T-cell (primary cell): ENCODE data around the gene GIMAP1. TPM values are rescaled to one million over a fixed set of nuclear protein-coding genes. Genes with fewer than 3 reads are reported as not detected.

ENCODE experiments used
- ATAC-seq, 4 experiments: fragments of 200-7000 bp in 3 of 4; fragments of 150-1000 bp in 1 of 4; cut with Tn5 transposase; replicated peaks in 1 of 4; 1 replicate in 3 of 4; 2 replicates in 1 of 4; pipeline ENCODE4 v1.10.0; 2021; ENCODE audit warnings: moderate library complexity in 3 of 4, mild to moderate bottlenecking in 2 of 4, moderate number of reproducible peaks in 1 of 4
- CTCF ChIA-PET, 2 donors: fragments of 300-600 bp; sonication (Branson Sonifier 250); formaldehyde crosslinking; loops; one replicate each; lab custom pipeline; 2022; ENCODE audit warnings: antibody characterized with exemption in 2 of 2; lab: Charles Lee
- POLR2A ChIA-PET, 2 donors: fragments of 300-600 bp; sonication (Branson Sonifier 250); formaldehyde crosslinking; loops; one replicate each; lab custom pipeline; 2022; ENCODE audit warnings: antibody characterized with exemption in 2 of 2; lab: Charles Lee
- DNase-seq, 35 experiments: peaks; one replicate each; pipeline versions ENCODE4 v3.0.0 to v3.0.0-alpha.2; 2013 to 2023
- H3K27ac ChIP-seq: one replicate; pipeline ENCODE4 v1.5.1; 2013; ENCODE audit warnings: low read length
- H3K27me3 ChIP-seq, 2 experiments: replicated peaks in 1 of 2; 1 replicate in 1 of 2; 2 replicates in 1 of 2; pipeline versions ENCODE4 v1.6.1 to v1.7.0; 2013; ENCODE audit warnings: low read length in 1 of 2, mixed read lengths in 1 of 2; ENCODE audit not compliant: control insufficient read depth in 2 of 2, insufficient read depth in 2 of 2; ENCODE audit errors: extremely low read depth in 1 of 2
- H3K36me3 ChIP-seq, 2 donors: 1 replicate in 1 of 2; 2 replicates in 1 of 2; pipeline versions ENCODE4 v1.6.1 to v1.7.0; 2013; ENCODE audit warnings: low read length in 1 of 2; ENCODE audit not compliant: control insufficient read depth in 2 of 2, insufficient read depth in 1 of 2; ENCODE audit errors: extremely low read depth in 1 of 2
- H3K4me1 ChIP-seq, 2 experiments: 1 replicate in 1 of 2; 2 replicates in 1 of 2; pipeline versions ENCODE4 v1.6.1 to v1.7.0; 2013; ENCODE audit warnings: low read length in 2 of 2, mixed read lengths in 1 of 2; ENCODE audit not compliant: insufficient read depth in 2 of 2, control insufficient read depth in 1 of 2; ENCODE audit errors: extremely low read depth in 1 of 2
- H3K4me3 ChIP-seq, 2 donors: 1 replicate in 1 of 2; 2 replicates in 1 of 2; pipeline versions ENCODE4 v1.5.1 to v1.7.0; 2013; ENCODE audit warnings: mild to moderate bottlenecking in 2 of 2, low read length in 1 of 2, moderate library complexity in 1 of 2; ENCODE audit not compliant: control insufficient read depth in 1 of 2; ENCODE audit errors: extremely low read depth in 1 of 2
- H3K9me3 ChIP-seq: 2 replicates; pipeline ENCODE4 v1.7.0; 2013
- H3K27ac Mint-ChIP-seq, 2 donors: one replicate each; pipeline ENCODE4 v1.8.0; 2020 to 2021; ENCODE audit warnings: mild to moderate bottlenecking in 2 of 2, mixed read lengths in 2 of 2
- H3K27me3 Mint-ChIP-seq, 2 donors: one replicate each; pipeline ENCODE4 v1.8.0; 2021 to 2022; ENCODE audit warnings: mixed read lengths in 2 of 2
- H3K36me3 Mint-ChIP-seq: one replicate; pipeline ENCODE4 v1.8.0; 2021; ENCODE audit warnings: mixed read lengths
- H3K4me1 Mint-ChIP-seq, 3 donors: one replicate each; pipeline ENCODE4 v1.8.0; 2020 to 2022; ENCODE audit warnings: mixed read lengths in 3 of 3, mild to moderate bottlenecking in 1 of 3
- H3K4me3 Mint-ChIP-seq, 3 donors: one replicate each; pipeline ENCODE4 v1.8.0; 2020 to 2022; ENCODE audit warnings: mild to moderate bottlenecking in 3 of 3, mixed read lengths in 3 of 3, moderate library complexity in 3 of 3
- H3K9me3 Mint-ChIP-seq, 3 donors: one replicate each; pipeline ENCODE4 v1.8.0; 2020 to 2022; ENCODE audit warnings: mixed read lengths in 3 of 3
- WGBS: methylation state at CpG from one replicate; pipeline ENCODE4 v1.1.5; 2013; ENCODE audit warnings: missing lambda C conversion rate; ENCODE audit not compliant: insufficient coverage; 5-methylcytosine and 5-hydroxymethylcytosine counted together
- total RNA-seq, 35 experiments: library from RNA in 6 of 35; stranded (reverse) in 6 of 35; fragments of 120-200 nt in 1 of 35; gene quantifications; one replicate each; pipeline versions ENCODE4 v1.2.1 to v1.2.4 and lab custom pipeline; 2013 to 2026

Gene GIMAP1
- total RNA-seq, 5 donors from 2014 or later (not counting 1 experiment from before 2014, with no cell fraction given), result 23.5 to 99.9 (median 76.8) TPM

- Mint-ChIP-seq H3K27me3 (no peaks in the 10 kb centered on the region), H3K9me3 (peaks cover 9 to 34% (median 19%) of the 10 kb centered on the region in 3 donors), H3K4me1 (peaks cover 66 to 79% (median 69%) of the 10 kb centered on the region in 3 donors), H3K27ac (peak overlapping the region; percentile 79 to 87), H3K4me3 (peak overlapping the region; percentile 44 to 99 (median 99)), H3K36me3 (peaks cover 91% of the 10 kb centered on the region)
- 91% methylated on average over 6 of the region's 12 CpGs for WGBS
- DNase-seq (no peak), ATAC-seq (no peak)
- peaks cover 30 to 47% of the 10 kb centered on the region in 2 experiments for H3K4me1 ChIP-seq
- H3K4me3 ChIP-seq, result peak overlapping the region; percentile 0 to 50
- ChIA-PET CTCF (interaction anchor here in 1 of 2 donors (0.5 to 0.6 kb wide), 2 partner anchors 193 to 1560 kb away, joined by 3 to 7 read pairs; no protein-coding TSS in a partner anchor), POLR2A (no interaction called here)
- H3K27ac ChIP-seq, result no peak overlapping the region
- H3K36me3 ChIP-seq, result peaks cover 13 to 62% of the 10 kb centered on the region in 2 donors
- no peaks in the 10 kb centered on the region for H3K9me3 ChIP-seq
- no peaks in the 10 kb centered on the region for H3K27me3 ChIP-seq
Observed at GRCh38 chr7:150722431-150722931, 6.1 kb downstream of the GIMAP1 start.

- peak overlapping the region; percentile 44 to 99 (median 99) for H3K4me3 Mint-ChIP-seq
- Histone ChIP-seq H3K27ac (peak overlapping the region; percentile 46), H3K4me1 (peaks cover 28 to 45% of the 10 kb centered on the region in 2 experiments), H3K36me3 (peaks cover 13 to 60% of the 10 kb centered on the region in 2 donors), H3K4me3 (no peak overlapping the region), H3K27me3 (no peaks in the 10 kb centered on the region), H3K9me3 (no peaks in the 10 kb centered on the region)
- peak overlapping the region; percentile 70 to 87 for H3K27ac Mint-ChIP-seq
- ATAC-seq (no peak), DNase-seq (no peak)
- peaks cover 94% of the 10 kb centered on the region for H3K36me3 Mint-ChIP-seq
- no CpG with 5 or more reads among the region's 1 CpG for WGBS
- no peaks in the 10 kb centered on the region for H3K27me3 Mint-ChIP-seq
- H3K4me1 Mint-ChIP-seq, result peaks cover 62 to 75% (median 62%) of the 10 kb centered on the region in 3 donors
- ChIA-PET CTCF (interaction anchor here in 1 of 2 donors (1.0 to 1.4 kb wide), 3 partner anchors 9 to 274 kb away, joined by 4 to 6 read pairs (median 4); partner anchors contain the start of gene GIMAP8), POLR2A (interaction anchor here in 1 of 2 donors (0.6 kb wide), 1 partner anchor 194 kb away, joined by 4 read pairs; no protein-coding TSS in a partner anchor)
- peaks cover 16 to 44% (median 29%) of the 10 kb centered on the region in 3 donors for H3K9me3 Mint-ChIP-seq
Observed at GRCh38 chr7:150723467-150723866, 7.1 kb downstream of the GIMAP1 start.

- peaks cover 2 to 22% of the 10 kb centered on the region in 2 donors for H3K36me3 ChIP-seq
- ChIA-PET CTCF (interaction anchor here in 1 of 2 donors (0.9 to 1.0 kb wide), 2 partner anchors 10 to 11 kb away, joined by 3 to 4 read pairs; partner anchors contain the start of gene GIMAP1), POLR2A (interaction anchor here in 1 of 2 donors (0.6 kb wide), 1 partner anchor 70 kb away, joined by 3 read pairs; no protein-coding TSS in a partner anchor)
- H3K27me3 ChIP-seq, result no peaks in the 10 kb centered on the region
- WGBS, result 93% methylated on average over 3 of the region's 3 CpGs
- Mint-ChIP-seq H3K4me1 (peaks cover 53 to 59% (median 57%) of the 10 kb centered on the region in 3 donors), H3K4me3 (no peak overlapping the region), H3K27ac (peak overlapping the region; percentile 75 to 77), H3K27me3 (no peaks in the 10 kb centered on the region), H3K36me3 (peaks cover 66% of the 10 kb centered on the region), H3K9me3 (peaks cover 20 to 54% (median 35%) of the 10 kb centered on the region in 3 donors)
- no peak overlapping the region for H3K4me3 ChIP-seq
- H3K9me3 ChIP-seq, result no peaks in the 10 kb centered on the region
- DNase-seq, result no peak
- no peak for ATAC-seq
- H3K4me1 ChIP-seq, result peaks cover 9 to 21% of the 10 kb centered on the region in 2 experiments
- H3K27ac ChIP-seq, result no peak overlapping the region
Observed at GRCh38 chr7:150727381-150727780, 11.0 kb downstream of the GIMAP1 start.

GRCh38 chr7:150728011-150728410 is 11.6 kb downstream of the GIMAP1 start:
- Histone ChIP-seq H3K9me3 (no peaks in the 10 kb centered on the region), H3K27me3 (no peaks in the 10 kb centered on the region), H3K27ac (no peak overlapping the region), H3K4me1 (peaks cover 10 to 22% of the 10 kb centered on the region in 2 experiments), H3K4me3 (no peak overlapping the region), H3K36me3 (peaks cover 0 to 17% of the 10 kb centered on the region in 2 donors)
- DNase-seq (no peak), ATAC-seq (no peak)
- Mint-ChIP-seq H3K36me3 (peaks cover 59% of the 10 kb centered on the region), H3K27ac (peak overlapping the region; percentile 75 to 77), H3K27me3 (no peaks in the 10 kb centered on the region), H3K4me3 (no peak overlapping the region), H3K4me1 (peaks cover 53 to 59% (median 57%) of the 10 kb centered on the region in 3 donors), H3K9me3 (peaks cover 20 to 50% (median 32%) of the 10 kb centered on the region in 3 donors)
- ChIA-PET POLR2A (interaction anchor here in 1 of 2 donors (0.6 kb wide), 1 partner anchor 70 kb away, joined by 3 read pairs; no protein-coding TSS in a partner anchor), CTCF (interaction anchor here in 1 of 2 donors (0.9 kb wide), 1 partner anchor 12 kb away, joined by 4 read pairs; the partner anchor contains the start of gene GIMAP1)

- Mint-ChIP-seq H3K27ac (peak overlapping the region; percentile 59 to 78), H3K36me3 (peaks cover 53% of the 10 kb centered on the region), H3K9me3 (peaks cover 20 to 44% (median 32%) of the 10 kb centered on the region in 3 donors), H3K27me3 (no peaks in the 10 kb centered on the region), H3K4me1 (peaks cover 53 to 59% (median 57%) of the 10 kb centered on the region in 3 donors), H3K4me3 (no peak overlapping the region)
- Histone ChIP-seq H3K9me3 (no peaks in the 10 kb centered on the region), H3K4me1 (peaks cover 9 to 27% of the 10 kb centered on the region in 2 experiments), H3K36me3 (peaks cover 0 to 11% of the 10 kb centered on the region in 2 donors), H3K27ac (no peak overlapping the region), H3K27me3 (no peaks in the 10 kb centered on the region), H3K4me3 (no peak overlapping the region)
- ATAC-seq (no peak), DNase-seq (no peak)
- ChIA-PET POLR2A (interaction anchor here in 1 of 2 donors (0.6 kb wide), 1 partner anchor 53 kb away, joined by 3 read pairs; no protein-coding TSS in a partner anchor), CTCF (no interaction called here)
Observed at GRCh38 chr7:150728609-150729008, 12.2 kb downstream of the GIMAP1 start.

GRCh38 chr7:150731916-150732315 is 15.5 kb downstream of the GIMAP1 start:
- peaks cover 13 to 26% (median 20%) of the 10 kb centered on the region in 3 donors for H3K9me3 Mint-ChIP-seq
- H3K36me3 Mint-ChIP-seq, result peaks cover 26% of the 10 kb centered on the region
- Histone ChIP-seq H3K27ac (peak overlapping the region; percentile 43), H3K9me3 (no peaks in the 10 kb centered on the region), H3K36me3 (no peaks in the 10 kb centered on the region), H3K4me1 (peaks cover 26 to 56% of the 10 kb centered on the region in 2 experiments), H3K27me3 (no peaks in the 10 kb centered on the region), H3K4me3 (no peak overlapping the region)
- 14% methylated on average over 1 of the region's 1 CpG for WGBS
- H3K4me1 Mint-ChIP-seq, result peaks cover 71 to 79% (median 73%) of the 10 kb centered on the region in 3 donors
- DNase-seq (peak in 1 of 35 experiments; percentile 46), ATAC-seq (peak; percentile 31 to 53 (median 44))
- CTCF ChIA-PET, result interaction anchor here (0.6 to 1.6 kb wide), 4 partner anchors 8 to 664 kb away, joined by 3 to 4 read pairs (median 4); partner anchors contain the start of gene GIMAP1 (in 1 of the 2)
- peak overlapping the region; percentile 94 to 99 for H3K27ac Mint-ChIP-seq
- peak overlapping the region; percentile 34 to 93 (median 37) for H3K4me3 Mint-ChIP-seq
- H3K27me3 Mint-ChIP-seq, result no peaks in the 10 kb centered on the region
- POLR2A ChIA-PET, result interaction anchor here in 1 of 2 donors (0.8 to 1.6 kb wide), 2 partner anchors 16 to 55 kb away, joined by 4 read pairs; partner anchors contain the start of gene GIMAP1
